Panc1 (cell line): ENCODE measurements around the gene HEATR3.

Experiments used
- SIN3A ChIP-seq: IDR thresholded peaks from 2 replicates; pipeline ENCODE4 v1.6.1; 2012; ENCODE audit warnings: low read depth, mild to moderate bottlenecking, low read length, moderate library complexity, borderline replicate concordance; ENCODE audit not compliant: insufficient read depth
- TF ChIP-seq, protein P1 (sequence below), 2 experiments: IDR thresholded peaks; 2 replicates each; pipeline ENCODE4 v1.6.1; 2011 to 2012; ENCODE audit warnings: low read depth in 2 of 2, control low read depth in 1 of 2, low read length in 1 of 2, mild to moderate bottlenecking in 1 of 2, moderate library complexity in 1 of 2; ENCODE audit not compliant: insufficient read depth in 1 of 2

GRCh38 chr16:50024684-50025536 is 40.9 kb upstream of the HEATR3 start, which contains the start of gene CNEP1R1:
- TF ChIP-seq SIN3A: peak; percentile 74
- TF ChIP-seq, protein P1, sequence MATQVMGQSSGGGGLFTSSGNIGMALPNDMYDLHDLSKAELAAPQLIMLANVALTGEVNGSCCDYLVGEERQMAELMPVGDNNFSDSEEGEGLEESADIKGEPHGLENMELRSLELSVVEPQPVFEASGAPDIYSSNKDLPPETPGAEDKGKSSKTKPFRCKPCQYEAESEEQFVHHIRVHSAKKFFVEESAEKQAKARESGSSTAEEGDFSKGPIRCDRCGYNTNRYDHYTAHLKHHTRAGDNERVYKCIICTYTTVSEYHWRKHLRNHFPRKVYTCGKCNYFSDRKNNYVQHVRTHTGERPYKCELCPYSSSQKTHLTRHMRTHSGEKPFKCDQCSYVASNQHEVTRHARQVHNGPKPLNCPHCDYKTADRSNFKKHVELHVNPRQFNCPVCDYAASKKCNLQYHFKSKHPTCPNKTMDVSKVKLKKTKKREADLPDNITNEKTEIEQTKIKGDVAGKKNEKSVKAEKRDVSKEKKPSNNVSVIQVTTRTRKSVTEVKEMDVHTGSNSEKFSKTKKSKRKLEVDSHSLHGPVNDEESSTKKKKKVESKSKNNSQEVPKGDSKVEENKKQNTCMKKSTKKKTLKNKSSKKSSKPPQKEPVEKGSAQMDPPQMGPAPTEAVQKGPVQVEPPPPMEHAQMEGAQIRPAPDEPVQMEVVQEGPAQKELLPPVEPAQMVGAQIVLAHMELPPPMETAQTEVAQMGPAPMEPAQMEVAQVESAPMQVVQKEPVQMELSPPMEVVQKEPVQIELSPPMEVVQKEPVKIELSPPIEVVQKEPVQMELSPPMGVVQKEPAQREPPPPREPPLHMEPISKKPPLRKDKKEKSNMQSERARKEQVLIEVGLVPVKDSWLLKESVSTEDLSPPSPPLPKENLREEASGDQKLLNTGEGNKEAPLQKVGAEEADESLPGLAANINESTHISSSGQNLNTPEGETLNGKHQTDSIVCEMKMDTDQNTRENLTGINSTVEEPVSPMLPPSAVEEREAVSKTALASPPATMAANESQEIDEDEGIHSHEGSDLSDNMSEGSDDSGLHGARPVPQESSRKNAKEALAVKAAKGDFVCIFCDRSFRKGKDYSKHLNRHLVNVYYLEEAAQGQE (IDR thresholded peaks at IDR 0.05; ENCODE audit: insufficient read depth in 1 of 2, low read depth in 2 of 2, low read length in 1 of 2): 0 out of 4 replicates have a peak, but pooled peaks of 1 of the 2 experiments have one; percentile 48
